ENCODE results near the gene ARHGAP27.
A peak's percentile ranks its signal among the peaks of the same experiment; 100 is the strongest.
"Not testable (repeated sequence)": the region's sequence is repeated elsewhere in the genome, so short reads cannot be mapped to it uniquely, and the experiment has no call there.

Gene ARHGAP27, protein sequence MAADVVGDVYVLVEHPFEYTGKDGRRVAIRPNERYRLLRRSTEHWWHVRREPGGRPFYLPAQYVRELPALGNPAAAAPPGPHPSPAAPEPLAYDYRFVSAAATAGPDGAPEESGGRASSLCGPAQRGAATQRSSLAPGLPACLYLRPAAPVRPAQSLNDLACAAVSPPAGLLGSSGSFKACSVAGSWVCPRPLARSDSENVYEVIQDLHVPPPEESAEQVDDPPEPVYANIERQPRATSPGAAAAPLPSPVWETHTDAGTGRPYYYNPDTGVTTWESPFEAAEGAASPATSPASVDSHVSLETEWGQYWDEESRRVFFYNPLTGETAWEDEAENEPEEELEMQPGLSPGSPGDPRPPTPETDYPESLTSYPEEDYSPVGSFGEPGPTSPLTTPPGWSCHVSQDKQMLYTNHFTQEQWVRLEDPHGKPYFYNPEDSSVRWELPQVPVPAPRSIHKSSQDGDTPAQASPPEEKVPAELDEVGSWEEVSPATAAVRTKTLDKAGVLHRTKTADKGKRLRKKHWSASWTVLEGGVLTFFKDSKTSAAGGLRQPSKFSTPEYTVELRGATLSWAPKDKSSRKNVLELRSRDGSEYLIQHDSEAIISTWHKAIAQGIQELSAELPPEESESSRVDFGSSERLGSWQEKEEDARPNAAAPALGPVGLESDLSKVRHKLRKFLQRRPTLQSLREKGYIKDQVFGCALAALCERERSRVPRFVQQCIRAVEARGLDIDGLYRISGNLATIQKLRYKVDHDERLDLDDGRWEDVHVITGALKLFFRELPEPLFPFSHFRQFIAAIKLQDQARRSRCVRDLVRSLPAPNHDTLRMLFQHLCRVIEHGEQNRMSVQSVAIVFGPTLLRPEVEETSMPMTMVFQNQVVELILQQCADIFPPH

GRCh38 chr17:45432405-45433158, at the start of gene ARHGAP27:
Gene ARHGAP27, minus strand, starts transcription at chr17:45432870. Its CDS starts 2,591 bp downstream, at chr17:45430279.
- peak; percentile 44 for DNase-seq

DNA sequence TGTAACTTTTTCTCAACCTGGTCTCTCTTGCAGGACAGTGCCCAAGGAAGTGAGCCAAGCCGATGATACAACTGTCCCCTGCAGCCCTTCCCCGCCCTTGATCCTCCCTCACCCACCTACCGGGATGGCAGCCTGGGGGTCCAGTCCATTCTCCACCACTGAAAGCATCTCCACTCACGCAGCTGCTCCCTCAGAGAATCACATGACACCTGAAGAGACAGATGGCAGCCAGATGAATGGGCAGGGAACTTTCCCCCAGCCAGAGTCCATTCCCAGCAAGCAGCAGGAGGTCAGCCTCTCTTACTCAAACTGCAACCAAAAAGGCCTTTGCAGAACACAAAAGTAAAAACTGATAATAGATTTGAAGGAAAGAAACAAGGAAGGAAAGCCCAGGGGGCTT, 49.6 kb upstream of the ARHGAP27 start:
- DNase-seq = not testable (repeated sequence)

GRCh38 chr17:45475436-45475835, 42.8 kb upstream of the ARHGAP27 start:
- not testable (repeated sequence) for DNase-seq

GRCh38 chr17:45472249-45472648, 39.6 kb upstream of the ARHGAP27 start:
- not testable (repeated sequence) for DNase-seq

GRCh38 chr17:45469204-45469563, 36.5 kb upstream of the ARHGAP27 start:
- not testable (repeated sequence) for DNase-seq

- not testable (repeated sequence) for DNase-seq
Observed at GRCh38 chr17:45468293-45469203, 35.9 kb upstream of the ARHGAP27 start.

DNA sequence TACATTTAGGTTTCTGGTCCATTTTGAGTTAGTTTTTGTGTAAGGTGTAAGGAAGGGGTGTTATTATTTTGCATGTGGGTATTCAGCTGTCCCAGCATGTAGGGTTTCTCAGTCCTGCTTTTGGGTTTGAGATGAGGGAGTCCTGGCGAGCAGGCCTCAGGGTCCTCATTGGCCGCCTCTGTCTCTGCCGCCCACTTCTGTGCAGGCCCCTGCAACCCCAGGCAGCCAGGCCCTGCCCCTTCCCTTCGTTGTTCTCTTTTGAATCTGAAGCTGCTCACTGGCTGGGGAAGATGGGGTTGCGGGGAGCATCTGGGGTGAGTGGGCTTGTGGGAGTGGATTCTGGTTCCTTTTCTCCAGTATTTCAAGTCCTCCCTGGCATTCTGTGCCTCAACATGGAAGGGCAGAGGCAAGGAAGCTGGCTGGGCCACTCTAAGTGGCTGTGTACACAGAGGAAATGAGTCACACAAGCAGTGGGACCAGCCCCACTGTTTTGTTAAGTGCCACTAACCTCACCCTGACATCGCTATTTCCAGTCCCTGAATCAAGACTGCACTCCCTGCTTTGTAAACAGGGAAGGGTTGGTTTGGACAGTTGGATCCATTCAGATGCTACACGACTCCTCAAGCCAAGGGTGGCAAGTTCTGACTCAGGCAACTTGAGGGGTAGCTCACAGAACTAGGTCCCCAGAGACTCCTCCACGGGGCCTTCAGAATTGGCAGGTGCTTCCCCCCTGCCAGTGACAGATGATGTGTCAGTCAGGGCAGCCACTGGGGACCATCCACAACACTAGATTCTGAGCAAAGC, 29.1 kb upstream of the ARHGAP27 start:
- DNase-seq = peak; percentile 19

DNA sequence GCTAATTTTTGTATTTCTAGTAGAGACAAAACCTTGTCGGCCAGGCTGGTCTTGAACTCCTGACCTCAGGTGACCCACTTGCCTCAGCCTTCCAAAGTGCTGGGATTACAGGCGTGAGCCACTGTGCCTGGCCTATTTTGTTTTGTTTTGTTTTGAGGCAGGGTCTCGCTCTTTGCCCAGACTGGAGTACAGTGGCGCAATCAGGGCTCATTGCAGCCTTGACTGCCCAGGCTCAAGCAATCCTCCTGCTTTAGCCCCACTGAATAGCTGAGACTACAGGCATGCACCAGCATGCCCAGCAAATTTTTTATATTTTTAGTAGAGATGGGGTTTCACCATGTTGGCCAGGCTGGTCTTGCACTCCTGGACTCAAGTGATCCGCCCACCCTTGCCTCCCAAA, 27.8 kb upstream of the ARHGAP27 start:
- DNase-seq = not testable (repeated sequence)

GRCh38 chr17:45454341-45454740, 21.7 kb upstream of the ARHGAP27 start:
- DNase-seq = not testable (repeated sequence)

DNA sequence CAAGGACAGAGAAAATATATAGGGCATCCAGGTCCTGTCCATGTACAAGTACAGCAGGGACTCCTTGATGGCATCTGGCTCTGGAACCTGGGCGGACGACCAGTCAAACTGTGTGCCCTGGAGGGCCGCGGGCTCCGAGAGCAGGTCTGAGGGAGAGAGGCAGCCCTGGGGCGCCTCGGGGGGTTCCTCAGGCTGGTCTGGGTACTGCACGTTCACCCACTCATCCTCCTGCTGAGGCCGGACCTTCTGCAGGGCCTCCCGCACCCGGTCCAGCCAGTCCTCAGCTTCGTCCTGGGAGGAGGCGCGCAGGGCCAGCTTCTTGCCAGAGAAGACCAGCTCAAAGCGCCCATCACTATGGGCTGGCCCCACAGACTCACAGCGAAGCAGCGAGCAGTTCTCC, 21.1 kb upstream of the ARHGAP27 start:
- DNase-seq = not testable (repeated sequence)

GRCh38 chr17:45453225-45453534, 20.5 kb upstream of the ARHGAP27 start:
- not testable (repeated sequence) for DNase-seq

DNA sequence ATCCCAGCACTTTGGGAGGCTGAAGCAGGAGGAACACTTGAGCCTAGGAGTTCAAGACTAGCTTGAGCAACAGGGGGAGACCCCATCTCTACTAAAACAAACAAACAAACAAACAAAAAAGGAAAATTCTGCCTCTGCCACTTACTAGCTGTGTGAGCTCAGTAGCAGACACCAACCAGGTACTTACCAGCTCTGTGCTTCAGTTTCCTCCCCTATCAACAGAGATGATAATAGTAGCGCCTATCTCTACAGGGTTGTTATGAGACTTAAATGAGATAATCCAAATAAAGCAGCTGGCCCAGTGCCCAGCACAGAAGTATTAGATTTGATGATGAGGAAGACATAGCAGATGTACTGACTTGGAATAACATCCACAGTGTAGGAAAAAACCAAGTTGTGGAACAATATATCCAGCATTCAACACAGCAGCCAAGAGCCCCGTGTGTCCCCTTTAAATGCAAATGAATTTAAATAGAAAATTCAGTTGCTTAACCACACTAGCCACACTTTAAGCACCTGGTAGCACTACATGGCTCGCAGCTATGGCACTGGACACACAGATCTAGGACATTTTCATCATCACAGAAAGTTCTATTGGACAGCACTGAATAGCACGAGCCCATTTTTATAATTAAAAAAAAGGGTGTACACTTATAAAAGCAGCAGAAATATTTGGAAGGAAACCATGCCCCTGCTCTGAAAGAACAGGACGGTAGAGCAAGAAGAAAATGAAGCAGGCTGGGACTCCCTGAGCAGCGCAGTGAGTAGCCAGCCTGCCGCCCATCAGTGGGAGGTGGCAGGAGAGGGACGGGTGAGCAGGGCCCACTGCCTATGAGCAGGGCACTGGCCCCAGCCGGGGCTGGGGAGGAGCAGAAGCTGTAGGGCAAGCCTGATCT, 19.9 kb upstream of the ARHGAP27 start:
- DNase-seq = not testable (repeated sequence)

- not testable (repeated sequence) for DNase-seq
Observed at GRCh38 chr17:45451660-45452059, 19.0 kb upstream of the ARHGAP27 start.

DNA sequence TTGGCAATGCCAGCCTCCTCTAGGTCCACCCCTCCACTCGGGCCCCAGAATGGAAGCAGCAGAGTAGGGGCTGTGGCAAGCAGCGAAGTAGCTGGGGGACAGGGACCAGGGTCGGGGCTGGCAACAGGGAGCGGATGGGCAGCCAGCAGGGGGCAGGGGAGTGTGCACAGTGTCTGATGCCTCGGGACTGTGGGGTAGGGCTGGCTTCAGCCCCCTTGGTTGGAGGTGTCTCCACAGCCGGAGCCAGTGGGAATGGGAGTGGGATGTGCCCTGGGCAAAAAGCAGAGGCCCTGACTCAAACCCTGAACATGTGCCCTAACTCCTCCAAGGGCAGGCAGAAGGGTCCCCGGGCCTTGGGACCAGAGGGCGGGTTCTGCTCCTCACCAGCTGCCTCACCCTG, 18.5 kb upstream of the ARHGAP27 start:
- no peak for DNase-seq

GRCh38 chr17:45449708-45450329, 17.1 kb upstream of the ARHGAP27 start:
- DNase-seq = not testable (repeated sequence)

DNA sequence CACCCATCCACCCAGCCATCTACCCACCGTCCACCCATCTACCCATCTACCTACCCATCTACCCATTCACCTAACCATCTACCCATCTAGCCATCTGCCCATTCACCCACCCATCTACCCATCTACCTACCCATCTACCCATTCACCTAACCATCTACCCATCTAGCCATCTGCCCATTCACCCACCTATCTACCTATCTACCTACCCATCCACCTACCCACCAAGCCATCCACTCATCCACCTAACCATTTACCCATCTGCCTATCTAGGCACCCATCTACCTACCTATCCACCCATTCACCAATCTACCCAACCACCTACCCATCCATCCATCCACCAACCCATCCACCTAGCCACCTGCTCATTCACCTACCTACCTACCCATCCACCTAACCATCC, 16.6 kb upstream of the ARHGAP27 start:
- not testable (repeated sequence) for DNase-seq

GRCh38 chr17:45448483-45448882, 15.8 kb upstream of the ARHGAP27 start:
- not testable (repeated sequence) for DNase-seq

DNA sequence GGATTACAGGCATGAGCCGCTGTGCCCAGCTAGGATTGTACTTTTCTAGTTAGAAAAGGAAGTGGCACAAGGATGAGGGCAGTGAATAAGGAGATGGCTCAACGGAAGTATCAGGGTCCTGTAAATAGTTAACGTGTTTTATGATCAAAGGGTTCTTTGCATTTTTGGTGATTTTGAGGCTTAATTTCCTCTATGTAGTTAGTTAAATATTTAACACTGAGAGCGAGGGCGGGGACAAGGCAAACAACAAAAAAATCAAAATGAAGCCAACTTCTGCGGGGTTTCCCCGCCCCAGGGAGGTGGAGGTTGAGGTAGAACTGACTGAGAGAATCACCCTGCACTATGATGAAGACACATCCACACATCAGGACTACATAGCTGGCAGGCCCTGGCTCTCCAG, 15.4 kb upstream of the ARHGAP27 start:
- DNase-seq = not testable (repeated sequence)

DNA sequence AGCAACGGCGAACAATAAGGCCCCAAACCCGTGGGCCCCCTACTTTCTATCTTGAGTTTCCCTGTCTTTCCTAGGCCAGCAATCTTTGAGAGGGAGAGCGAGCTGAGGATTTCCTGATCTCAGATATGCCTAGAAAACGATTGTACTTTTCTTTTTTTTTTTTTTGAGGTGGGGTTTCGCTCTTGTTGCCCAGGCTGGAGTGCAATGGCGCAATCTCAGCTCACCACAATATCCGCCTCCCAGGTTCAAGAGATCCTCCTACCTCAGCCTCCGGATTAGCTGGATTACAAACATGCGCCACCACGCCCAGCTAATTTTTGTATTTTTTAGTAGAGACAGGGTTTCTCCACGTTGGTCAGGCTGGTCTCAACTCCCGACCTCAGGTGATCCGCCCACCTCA, 15.0 kb upstream of the ARHGAP27 start:
- DNase-seq = not testable (repeated sequence)

All from CD4-positive, alpha-beta T cell treated with Interleukin-17A for 1 hour (primary cell).